Choroid plexus epithelial cell (primary cell): ENCODE results near the gene RREB1.
A peak's percentile ranks its signal among the peaks of the same experiment; 100 is the strongest.

ENCODE experiments used
- DNase-seq: peaks from one replicate; pipeline ENCODE4 v3.0.0-alpha.2; 2010; ENCODE audit warnings: low read depth
- H3K4me3 ChIP-seq: 2 replicates; pipeline ENCODE4 v1.5.1; 2011; ENCODE audit warnings: low read depth, mild to moderate bottlenecking, control low read depth, low read length, moderate library complexity
- CTCF ChIP-seq: conservative IDR thresholded peaks from 2 replicates; pipeline ENCODE4 v1.5.1; 2011; ENCODE audit warnings: low read depth, mild to moderate bottlenecking, control low read depth, inconsistent platforms, low read length, moderate library complexity

The RREB1 gene

GRCh38 chr6:7132398-7133035, 24.8 kb downstream of the RREB1 start:
- TF ChIP-seq CTCF: no peak
- H3K4me3 ChIP-seq: no peak overlapping the region
- DNase-seq: no peak

GRCh38 chr6:7134999-7135745, 27.4 kb downstream of the RREB1 start:
- no peak for TF ChIP-seq CTCF
- no peak overlapping the region for H3K4me3 ChIP-seq
- no peak for DNase-seq

GRCh38 chr6:7135755-7136154, 28.0 kb downstream of the RREB1 start:
- no peak overlapping the region for H3K4me3 ChIP-seq
- no peak for TF ChIP-seq CTCF
- DNase-seq: no peak

- TF ChIP-seq CTCF: no peak
- no peak overlapping the region for H3K4me3 ChIP-seq
- no peak for DNase-seq
These were observed 29.1 kb downstream of the RREB1 start for GRCh38 chr6:7136859-7137334.

GRCh38 chr6:7137335-7138045, 29.7 kb downstream of the RREB1 start:
- H3K4me3 ChIP-seq: peak overlapping the region; percentile 15
- peak; percentile 71 for DNase-seq
- TF ChIP-seq CTCF: no peak

GRCh38 chr6:7138046-7138531, 30.3 kb downstream of the RREB1 start:
- no peak overlapping the region for H3K4me3 ChIP-seq
- TF ChIP-seq CTCF: no peak
- DNase-seq: no peak
